Kidney (tissue), 14 donors: Measurements from ENCODE around the gene GLIS1. TPM values are rescaled to one million over a fixed set of nuclear protein-coding genes. Genes with fewer than 3 reads are reported as not detected.
"Not testable (repeated sequence)": the region's sequence is repeated elsewhere in the genome, so short reads cannot be mapped to it uniquely, and the experiment has no call there.

Source experiments
- DNase-seq, 5 donors: peaks; one replicate each; pipeline ENCODE4 v3.0.0-alpha.2; 2013 to 2020
- FAIRE-seq: peaks from 2 replicates; lab custom pipeline; 2012; peaks lifted over from hg19 to GRCh38; lab: Jason Lieb, UNC
- H3K27ac ChIP-seq, 2 donors: one replicate each; pipeline ENCODE4 v1.7.0; 2013; ENCODE audit warnings: low read depth in 2 of 2, low read length in 2 of 2, inconsistent platforms in 1 of 2
- H3K27me3 ChIP-seq: one replicate; pipeline ENCODE4 v1.7.1; 2013; ENCODE audit warnings: low read length, inconsistent platforms; ENCODE audit not compliant: control insufficient read depth, insufficient read depth
- H3K36me3 ChIP-seq, 3 donors: one replicate each; pipeline versions ENCODE4 v1.7.0 to v1.7.1; 2013; ENCODE audit warnings: low read length in 3 of 3, control low read depth in 1 of 3, inconsistent platforms in 1 of 3; ENCODE audit not compliant: insufficient read depth in 3 of 3, control insufficient read depth in 2 of 3
- H3K4me1 ChIP-seq, 3 donors: one replicate each; pipeline versions ENCODE4 v1.7.0 to v1.7.1; 2013; ENCODE audit warnings: low read length in 3 of 3, inconsistent platforms in 1 of 3, low read depth in 1 of 3; ENCODE audit not compliant: control insufficient read depth in 2 of 3, insufficient read depth in 2 of 3
- H3K4me3 ChIP-seq, 3 donors: one replicate each; pipeline versions ENCODE4 v1.7.0 to v1.8.1; 2013; ENCODE audit warnings: low read length in 3 of 3, control low read depth in 1 of 3, inconsistent platforms in 1 of 3
- H3K9ac ChIP-seq, 3 donors: one replicate each; pipeline versions ENCODE4 v1.7.0 to v1.7.1; 2013; ENCODE audit warnings: low read length in 3 of 3, control low read depth in 1 of 3, inconsistent platforms in 1 of 3
- H3K9me3 ChIP-seq, 3 donors: one replicate each; pipeline versions ENCODE4 v1.7.0 to v1.7.1; 2013; ENCODE audit warnings: low read length in 3 of 3, control low read depth in 1 of 3, inconsistent platforms in 1 of 3; ENCODE audit not compliant: control insufficient read depth in 2 of 3, insufficient read depth in 1 of 3
- CTCF ChIP-seq: IDR thresholded peaks from 3 replicates; pipeline ENCODE4 v1.5.1; 2012; ENCODE audit warnings: mild to moderate bottlenecking, moderate library complexity, borderline replicate concordance; ENCODE audit not compliant: insufficient read depth; ENCODE audit errors: extremely low read depth
- intact Hi-C: fragments of 100-400 bp; cut with DNase I; formaldehyde crosslinking; loops from one replicate; pipeline ENCODE4 v1.11.1; 2022
- polyA plus RNA-seq: library from polyadenylated mRNA; stranded (reverse); fragments of 350-450 nt; fragmentation: Illumina TruSeq; extraction: RNeasy Lipid Tissue Mini Kit (QIAGEN cat#74804); gene quantifications from one replicate; pipeline ENCODE4 v1.2.3, GENCODE V29; 2014; ENCODE audit warnings: low read depth, low replicate concordance; ENCODE audit not compliant: insufficient read depth
- total RNA-seq: library from RNA; stranded (reverse); fragmentation: NEBNext Ultra II Directional; extraction: Animal tissue kit (Norgen Biotek cat#: 25700); gene quantifications from one replicate; pipeline ENCODE4 v1.2.1, GENCODE V29; 2021
- donor health status: control.
- donor health status: control.
- donor health status: control.
- donor health status: control.
- donor health status: control.
- donor health status: DM: yes; HTN: yes; CAD: no.
- donor health status: Normal renal cell carcinoma (clear cell type).

The GLIS1 gene
- total and polyA plus RNA-seq, 2 donors from 2014 or later: 3.3 to 3.7 TPM

GRCh38 chr1:53652441-53653199, 86.3 kb downstream of the GLIS1 start:
- intact Hi-C loops: no loop called here
- Histone ChIP-seq H3K4me3 (no peak overlapping the region), H3K9me3 (no peaks in the 10 kb centered on the region), H3K9ac (no peak overlapping the region), H3K36me3 (no peaks in the 10 kb centered on the region), H3K27ac (no peak overlapping the region), H3K27me3 (no peaks in the 10 kb centered on the region), H3K4me1 (no peaks in the 10 kb centered on the region)
- no peak for TF ChIP-seq CTCF
- DNase-seq: peak in 1 of 5 donors; percentile 7
- no peak for FAIRE-seq

GRCh38 chr1:53651356-53651755, 87.6 kb downstream of the GLIS1 start:
- FAIRE-seq (no peak), DNase-seq (peak in 1 of 5 donors; percentile 18)
- Histone ChIP-seq H3K9me3 (no peaks in the 10 kb centered on the region), H3K27me3 (no peaks in the 10 kb centered on the region), H3K4me1 (no peaks in the 10 kb centered on the region), H3K36me3 (no peaks in the 10 kb centered on the region), H3K4me3 (no peak overlapping the region), H3K9ac (no peak overlapping the region), H3K27ac (no peak overlapping the region)
- intact Hi-C loops: no loop called here
- no peak for TF ChIP-seq CTCF

- no peak overlapping the region for H3K9ac ChIP-seq
- intact Hi-C loops: no loop called here
- H3K27ac ChIP-seq: no peak overlapping the region
- no peak for DNase-seq
- no peaks in the 10 kb centered on the region for H3K9me3 ChIP-seq
- FAIRE-seq: no peak
- TF ChIP-seq CTCF: no peak
- no peak overlapping the region for H3K4me3 ChIP-seq
- no peaks in the 10 kb centered on the region for H3K36me3 ChIP-seq
- H3K4me1 ChIP-seq: no peaks in the 10 kb centered on the region
- no peaks in the 10 kb centered on the region for H3K27me3 ChIP-seq
These were observed 90.4 kb downstream of the GLIS1 start for GRCh38 chr1:53648516-53648915.

- FAIRE-seq, H3K9ac ChIP-seq, H3K4me3 ChIP-seq, DNase-seq, H3K27me3 ChIP-seq, H3K36me3 ChIP-seq, intact Hi-C loops, H3K9me3 ChIP-seq, H3K27ac ChIP-seq, H3K4me1 ChIP-seq: not testable (repeated sequence)
These were observed 91.0 kb downstream of the GLIS1 start for GRCh38 chr1:53647915-53648314.
